ENCODE results near the gene GPR180. TPM values are rescaled to one million over a fixed set of nuclear protein-coding genes. Genes with fewer than 3 reads are reported as not detected.

GPR180 gene
- total and polyA plus RNA-seq, 4 experiments from 2014 or later = 1.6 to 5.3 (median 3.3) TPM

- no peak overlapping the region for H3K27ac Mint-ChIP-seq
- H3K9me3 Mint-ChIP-seq = peaks cover 0 to 4% (median 0%) of the 10 kb centered on the region in 8 donors
- peaks cover 0 to 5% (median 2%) of the 10 kb centered on the region in 4 donors for H3K4me1 Mint-ChIP-seq
- Histone ChIP-seq H3K4me1 (ENCODE audit: insufficient read depth, low read length) (no peaks in the 10 kb centered on the region), H3K36me3 (ENCODE audit: insufficient read depth, low read length) (no peaks in the 10 kb centered on the region), H3K9me3 (ENCODE audit: control insufficient read depth in 1 of 2, low read length in 2 of 2) (no peaks in the 10 kb centered on the region), H3K4me3 (ENCODE audit: low read length in 2 of 2) (no peak overlapping the region), H3K27me3 (ENCODE audit: insufficient read depth, low read length) (no peaks in the 10 kb centered on the region), H3K27ac (ENCODE audit: low read depth, low read length) (no peak overlapping the region)
- H3K36me3 Mint-ChIP-seq = no peaks in the 10 kb centered on the region
- no peak for DNase-seq
- ChIA-PET CTCF (ENCODE audit: partially characterized antibody) (no interaction called here), POLR2A (ENCODE audit: partially characterized antibody) (no interaction called here)
- intact Hi-C loops (cut with micrococcal nuclease) = no loop called here
- H3K27me3 Mint-ChIP-seq = peaks cover 3 to 8% of the 10 kb centered on the region in 2 donors
- no peak overlapping the region for H3K4me3 Mint-ChIP-seq
Measured at GRCh38 chr13:94664889-94665288, 63.2 kb downstream of the GPR180 start.

GRCh38 chr13:94666065-94666464, 64.4 kb downstream of the GPR180 start:
- no peak for DNase-seq
- Histone ChIP-seq H3K36me3 (ENCODE audit: insufficient read depth, low read length) (no peaks in the 10 kb centered on the region), H3K9me3 (ENCODE audit: control insufficient read depth in 1 of 2, low read length in 2 of 2) (no peaks in the 10 kb centered on the region), H3K27me3 (ENCODE audit: insufficient read depth, low read length) (no peaks in the 10 kb centered on the region), H3K4me1 (ENCODE audit: insufficient read depth, low read length) (no peaks in the 10 kb centered on the region), H3K27ac (ENCODE audit: low read depth, low read length) (no peak overlapping the region), H3K4me3 (ENCODE audit: low read length in 2 of 2) (no peak overlapping the region)
- no peak overlapping the region for H3K4me3 Mint-ChIP-seq
- H3K9me3 Mint-ChIP-seq = peaks cover 0 to 4% (median 0%) of the 10 kb centered on the region in 8 donors
- H3K4me1 Mint-ChIP-seq = peaks cover 0 to 5% (median 2%) of the 10 kb centered on the region in 4 donors
- ChIA-PET CTCF (ENCODE audit: partially characterized antibody) (interaction anchor here (1.7 kb wide), 1 partner anchor 9 kb away, joined by 8 read pairs; no protein-coding TSS in a partner anchor), POLR2A (ENCODE audit: partially characterized antibody) (no interaction called here)
- no peaks in the 10 kb centered on the region for H3K36me3 Mint-ChIP-seq
- intact Hi-C loops (cut with micrococcal nuclease) = no loop called here
- no peak overlapping the region for H3K27ac Mint-ChIP-seq
- peaks cover 3 to 9% of the 10 kb centered on the region in 2 donors for H3K27me3 Mint-ChIP-seq

- Histone ChIP-seq H3K4me1 (ENCODE audit: insufficient read depth, low read length) (no peaks in the 10 kb centered on the region), H3K4me3 (ENCODE audit: low read length in 2 of 2) (no peak overlapping the region), H3K27me3 (ENCODE audit: insufficient read depth, low read length) (no peaks in the 10 kb centered on the region), H3K27ac (ENCODE audit: low read depth, low read length) (no peak overlapping the region), H3K36me3 (ENCODE audit: insufficient read depth, low read length) (no peaks in the 10 kb centered on the region), H3K9me3 (ENCODE audit: control insufficient read depth in 1 of 2, low read length in 2 of 2) (no peaks in the 10 kb centered on the region)
- no peak for DNase-seq
- Mint-ChIP-seq H3K36me3 (no peaks in the 10 kb centered on the region), H3K27me3 (peaks cover 2 to 9% of the 10 kb centered on the region in 2 donors), H3K4me1 (peaks cover 0 to 5% (median 2%) of the 10 kb centered on the region in 4 donors), H3K4me3 (no peak overlapping the region), H3K9me3 (peaks cover 0 to 4% (median 0%) of the 10 kb centered on the region in 8 donors), H3K27ac (no peak overlapping the region)
- ChIA-PET POLR2A (ENCODE audit: partially characterized antibody) (no interaction called here), CTCF (ENCODE audit: partially characterized antibody) (interaction anchor here (1.7 kb wide), 1 partner anchor 8 kb away, joined by 8 read pairs; no protein-coding TSS in a partner anchor)
- intact Hi-C loops (cut with micrococcal nuclease) = no loop called here
Measured at GRCh38 chr13:94667190-94667589, 65.5 kb downstream of the GPR180 start.

GRCh38 chr13:94672400-94672799, 70.7 kb downstream of the GPR180 start:
- no peak overlapping the region for H3K27ac Mint-ChIP-seq
- no peak overlapping the region for H3K4me3 ChIP-seq (ENCODE audit: low read length in 2 of 2)

GRCh38 chr13:94673851-94674250, 72.2 kb downstream of the GPR180 start:
- no peaks in the 10 kb centered on the region for H3K4me1 Mint-ChIP-seq
- no peaks in the 10 kb centered on the region for H3K9me3 Mint-ChIP-seq
- intact Hi-C loops (cut with micrococcal nuclease) = loop anchor here (2.0 kb wide), 1 partner anchor 707 kb away; no protein-coding TSS in a partner anchor
- H3K4me3 Mint-ChIP-seq = no peak overlapping the region
- no peak overlapping the region for H3K27ac Mint-ChIP-seq
- no peaks in the 10 kb centered on the region for H3K27me3 ChIP-seq (ENCODE audit: insufficient read depth, low read length)
- H3K4me1 ChIP-seq (ENCODE audit: insufficient read depth, low read length) = no peaks in the 10 kb centered on the region
- POLR2A ChIA-PET (ENCODE audit: partially characterized antibody) = no interaction called here
- H3K36me3 ChIP-seq (ENCODE audit: insufficient read depth, low read length) = no peaks in the 10 kb centered on the region
- H3K27ac ChIP-seq (ENCODE audit: low read depth, low read length) = no peak overlapping the region
- H3K27me3 Mint-ChIP-seq = peaks cover 10 to 15% of the 10 kb centered on the region in 2 donors
- CTCF ChIA-PET (ENCODE audit: partially characterized antibody) = interaction anchor here (1.0 to 5.7 kb wide), 9 partner anchors 11 to 731 kb away, joined by 3 to 73 read pairs (median 6); no protein-coding TSS in a partner anchor
- no peaks in the 10 kb centered on the region for H3K36me3 Mint-ChIP-seq
- DNase-seq = no peak
- no peaks in the 10 kb centered on the region for H3K9me3 ChIP-seq (ENCODE audit: control insufficient read depth in 1 of 2, low read length in 2 of 2)
- H3K4me3 ChIP-seq (ENCODE audit: low read length in 2 of 2) = no peak overlapping the region

More at GRCh38 chr13:94672400-94672799, 70.7 kb downstream of the GPR180 start:
- Mint-ChIP-seq H3K4me1 (peaks cover 0 to 2% (median under 1%) of the 10 kb centered on the region in 4 donors), H3K9me3 (peaks cover 0 to 4% (median 0%) of the 10 kb centered on the region in 8 donors), H3K36me3 (no peaks in the 10 kb centered on the region), H3K4me3 (no peak overlapping the region), H3K27me3 (peaks cover 4 to 9% of the 10 kb centered on the region in 2 donors)
- Histone ChIP-seq H3K36me3 (ENCODE audit: insufficient read depth, low read length) (no peaks in the 10 kb centered on the region), H3K4me1 (ENCODE audit: insufficient read depth, low read length) (no peaks in the 10 kb centered on the region), H3K27ac (ENCODE audit: low read depth, low read length) (no peak overlapping the region), H3K27me3 (ENCODE audit: insufficient read depth, low read length) (no peaks in the 10 kb centered on the region), H3K9me3 (ENCODE audit: control insufficient read depth in 1 of 2, low read length in 2 of 2) (no peaks in the 10 kb centered on the region)
- DNase-seq = no peak
- intact Hi-C loops (cut with micrococcal nuclease) = no loop called here
- POLR2A ChIA-PET (ENCODE audit: partially characterized antibody) = no interaction called here
- CTCF ChIA-PET (ENCODE audit: partially characterized antibody) = interaction anchor here (0.7 to 5.7 kb wide), 5 partner anchors 9 to 733 kb away, joined by 3 to 73 read pairs (median 3); no protein-coding TSS in a partner anchor

GRCh38 chr13:94674609-94675348, 73.1 kb downstream of the GPR180 start:
- Mint-ChIP-seq H3K27ac (no peak overlapping the region), H3K27me3 (peaks cover 18 to 20% of the 10 kb centered on the region in 2 donors), H3K9me3 (no peaks in the 10 kb centered on the region), H3K4me3 (no peak overlapping the region), H3K4me1 (no peaks in the 10 kb centered on the region), H3K36me3 (no peaks in the 10 kb centered on the region)
- Histone ChIP-seq H3K27ac (ENCODE audit: low read depth, low read length) (no peak overlapping the region), H3K4me1 (ENCODE audit: insufficient read depth, low read length) (no peaks in the 10 kb centered on the region), H3K9me3 (ENCODE audit: control insufficient read depth in 1 of 2, low read length in 2 of 2) (no peaks in the 10 kb centered on the region), H3K36me3 (ENCODE audit: insufficient read depth, low read length) (no peaks in the 10 kb centered on the region), H3K27me3 (ENCODE audit: insufficient read depth, low read length) (peaks cover 4% of the 10 kb centered on the region), H3K4me3 (ENCODE audit: low read length in 2 of 2) (no peak overlapping the region)
- CTCF ChIA-PET (ENCODE audit: partially characterized antibody) = interaction anchor here (0.6 to 5.7 kb wide), 16 partner anchors 8 to 1159 kb away, joined by 3 to 73 read pairs (median 5); no protein-coding TSS in a partner anchor
- POLR2A ChIA-PET (ENCODE audit: partially characterized antibody) = no interaction called here
- intact Hi-C loops (cut with micrococcal nuclease) = loop anchor here (1.0 to 2.0 kb wide), 3 partner anchors 706 to 804 kb away; no protein-coding TSS in a partner anchor
- DNase-seq = peak in 4 of 5 donors; percentile 20 to 32 (median 22)

- Mint-ChIP-seq H3K27me3 (peaks cover 19 to 22% of the 10 kb centered on the region in 2 donors), H3K36me3 (no peaks in the 10 kb centered on the region), H3K27ac (no peak overlapping the region), H3K4me1 (no peaks in the 10 kb centered on the region), H3K9me3 (peaks cover 0 to 2% (median 0%) of the 10 kb centered on the region in 8 donors), H3K4me3 (no peak overlapping the region)
- Histone ChIP-seq H3K27me3 (ENCODE audit: insufficient read depth, low read length) (peaks cover 4% of the 10 kb centered on the region), H3K9me3 (ENCODE audit: control insufficient read depth in 1 of 2, low read length in 2 of 2) (no peaks in the 10 kb centered on the region), H3K27ac (ENCODE audit: low read depth, low read length) (no peak overlapping the region), H3K36me3 (ENCODE audit: insufficient read depth, low read length) (no peaks in the 10 kb centered on the region), H3K4me3 (ENCODE audit: low read length in 2 of 2) (no peak overlapping the region), H3K4me1 (ENCODE audit: insufficient read depth, low read length) (no peaks in the 10 kb centered on the region)
- DNase-seq = no peak
- intact Hi-C loops (cut with micrococcal nuclease) = no loop called here
- ChIA-PET CTCF (ENCODE audit: partially characterized antibody) (interaction anchor here (0.6 to 0.7 kb wide), 2 partner anchors 33 to 727 kb away, joined by 3 to 4 read pairs; no protein-coding TSS in a partner anchor), POLR2A (ENCODE audit: partially characterized antibody) (no interaction called here)
Measured at GRCh38 chr13:94677799-94678198, 76.1 kb downstream of the GPR180 start.

All from CD4-positive, alpha-beta memory T cell (primary cell).